Neuronal stem cell (in vitro differentiated cells): Measurements from ENCODE around the gene COX4I1.
A peak's percentile ranks its signal among the peaks of the same experiment; 100 is the strongest.

Source experiments
- DNase-seq: peaks from one replicate; pipeline ENCODE4 v3.0.0-alpha.2; 2013; ENCODE audit warnings: low spot score
- H2AFZ ChIP-seq: one replicate; pipeline ENCODE4 v1.6.1; 2013; ENCODE audit warnings: mild to moderate bottlenecking, low read length, inconsistent platforms
- H2AK5ac ChIP-seq: 2 replicates; pipeline ENCODE4 v1.6.1; 2013; ENCODE audit warnings: low read depth, mild to moderate bottlenecking, inconsistent platforms, low read length, moderate library complexity, mixed read lengths
- H2BK120ac ChIP-seq: 2 replicates; pipeline ENCODE4 v1.6.1; 2013; ENCODE audit warnings: low read depth, mild to moderate bottlenecking, inconsistent platforms, low read length, moderate library complexity, mixed read lengths
- H2BK12ac ChIP-seq: one replicate; pipeline ENCODE4 v1.6.1; 2013; ENCODE audit warnings: low read length, inconsistent platforms
- H2BK15ac ChIP-seq: 2 replicates; pipeline ENCODE4 v1.6.1; 2013; ENCODE audit warnings: mild to moderate bottlenecking, low read length, inconsistent platforms, mixed read lengths
- H2BK5ac ChIP-seq: one replicate; pipeline ENCODE4 v1.6.1; 2013; ENCODE audit warnings: inconsistent platforms, mild to moderate bottlenecking, low read length, moderate library complexity
- H3K14ac ChIP-seq: one replicate; pipeline ENCODE4 v1.6.1; 2013; ENCODE audit warnings: low read length, inconsistent platforms
- H3K18ac ChIP-seq: 2 replicates; pipeline ENCODE4 v1.6.1; 2013; ENCODE audit warnings: low read length, inconsistent platforms
- H3K23ac ChIP-seq: 2 replicates; pipeline ENCODE4 v1.6.1; 2013; ENCODE audit warnings: low read depth, mild to moderate bottlenecking, mixed read lengths, low read length, inconsistent platforms; ENCODE audit not compliant: poor library complexity
- H3K27ac ChIP-seq: replicated peaks from 3 replicates; pipeline ENCODE4 v1.5.1; 2013; ENCODE audit warnings: low read length, inconsistent platforms
- H3K27me3 ChIP-seq, 3 experiments: 2 replicates each; pipeline ENCODE4 v1.6.1; 2013; ENCODE audit warnings: low read length in 3 of 3, mild to moderate bottlenecking in 2 of 3, inconsistent platforms in 1 of 3, low read depth in 1 of 3, mixed read lengths in 1 of 3, moderate library complexity in 1 of 3; ENCODE audit not compliant: control insufficient read depth in 3 of 3, insufficient read depth in 3 of 3
- H3K36me3 ChIP-seq, 2 donors: replicated peaks in 1 of 2; 2 replicates each; pipeline ENCODE4 v1.6.1; 2013; ENCODE audit warnings: low read length in 2 of 2; ENCODE audit not compliant: control insufficient read depth in 2 of 2, insufficient read depth in 2 of 2
- H3K4ac ChIP-seq: 2 replicates; pipeline ENCODE4 v1.6.1; 2013; ENCODE audit warnings: inconsistent platforms, mild to moderate bottlenecking, low read length, moderate library complexity
- H3K4me1 ChIP-seq, 2 donors: 1 replicate in 1 of 2; 2 replicates in 1 of 2; pipeline ENCODE4 v1.6.1; 2013; ENCODE audit warnings: low read length in 2 of 2, low read depth in 1 of 2; ENCODE audit not compliant: control insufficient read depth in 2 of 2, insufficient read depth in 1 of 2
- H3K4me2 ChIP-seq: one replicate; pipeline ENCODE4 v1.6.1; 2013; ENCODE audit warnings: mild to moderate bottlenecking, low read length, inconsistent platforms; ENCODE audit not compliant: insufficient read depth, poor library complexity, severe bottlenecking
- H3K4me3 ChIP-seq, 2 donors: 2 replicates each; pipeline ENCODE4 v1.5.1; 2013; ENCODE audit warnings: low read length in 2 of 2, mild to moderate bottlenecking in 2 of 2, inconsistent platforms in 1 of 2, moderate library complexity in 1 of 2
- H3K79me1 ChIP-seq: one replicate; pipeline ENCODE4 v1.6.1; 2013; ENCODE audit warnings: low read depth, mild to moderate bottlenecking, inconsistent platforms, low read length, moderate library complexity
- H3K9ac ChIP-seq: one replicate; pipeline ENCODE4 v1.6.1; 2013; ENCODE audit warnings: mild to moderate bottlenecking, low read depth, low read length, inconsistent platforms; ENCODE audit not compliant: poor library complexity
- H3K9me3 ChIP-seq, 2 donors: replicated peaks in 1 of 2; 2 replicates each; pipeline versions ENCODE3 to v1.6.1; 2013; ENCODE audit warnings: low read length in 2 of 2, mild to moderate bottlenecking in 2 of 2, inconsistent platforms in 1 of 2, low read depth in 1 of 2, mixed read lengths in 1 of 2, moderate library complexity in 1 of 2; ENCODE audit not compliant: control insufficient read depth in 2 of 2, insufficient read depth in 1 of 2
- H4K8ac ChIP-seq: one replicate; pipeline ENCODE4 v1.6.1; 2013; ENCODE audit warnings: low read depth, mild to moderate bottlenecking, inconsistent platforms, low read length, moderate library complexity
- H4K91ac ChIP-seq: one replicate; pipeline ENCODE4 v1.6.1; 2013; ENCODE audit warnings: low read length, low read depth, mild to moderate bottlenecking, inconsistent platforms; ENCODE audit not compliant: poor library complexity
- WGBS, 2 donors: extraction: QIAGEN DNeasy Blood & Tissue Kit; methylation state at CpG; one replicate each; pipeline ENCODE4 v1.1.7; 2013; ENCODE audit warnings: missing lambda C conversion rate in 2 of 2, mixed read lengths in 1 of 2; ENCODE audit not compliant: insufficient read length in 2 of 2, insufficient replicate concordance in 1 of 2; ENCODE audit errors: extremely low coverage in 2 of 2; 5-methylcytosine and 5-hydroxymethylcytosine counted together

COX4I1 gene

GRCh38 chr16:85810742-85811115 is 11.2 kb downstream of the COX4I1 start:
- no CpG with 5 or more reads among the region's 7 CpGs for WGBS, 2 donors
- Histone ChIP-seq H3K27me3 (peaks cover 0 to 38% (median 3%) of the 10 kb centered on the region in 3 experiments), H2BK5ac (no peak overlapping the region), H4K8ac (no peak overlapping the region), H3K4ac (no peak overlapping the region), H3K23ac (no peak overlapping the region), H3K18ac (no peak overlapping the region), H2BK12ac (no peak overlapping the region), H3K9ac (no peak overlapping the region), H3K14ac (no peak overlapping the region), H3K4me2 (no peak overlapping the region), H2AFZ (no peak overlapping the region), H3K4me1 (no peaks in the 10 kb centered on the region), H3K79me1 (no peaks in the 10 kb centered on the region), H2AK5ac (no peak overlapping the region), H4K91ac (no peak overlapping the region), H2BK120ac (no peak overlapping the region), H2BK15ac (no peak overlapping the region), H3K36me3 (peaks cover 8 to 16% of the 10 kb centered on the region in 2 donors), H3K9me3 (peaks cover 0 to 3% of the 10 kb centered on the region in 2 donors), H3K4me3 (no peak overlapping the region), H3K27ac (no peak overlapping the region)
- no peak for DNase-seq

- H2AK5ac ChIP-seq, result no peak overlapping the region
- H3K4me2 ChIP-seq, result no peak overlapping the region
- H4K8ac ChIP-seq, result no peak overlapping the region
- no peak overlapping the region for H2BK12ac ChIP-seq
- peak overlapping the region; percentile 61 for H2AFZ ChIP-seq
- H4K91ac ChIP-seq, result no peak overlapping the region
- no peak overlapping the region for H2BK15ac ChIP-seq
- H3K27ac ChIP-seq, result no peak overlapping the region
- H3K4ac ChIP-seq, result no peak overlapping the region
- H3K4me3 ChIP-seq, result no peak overlapping the region
- no peak overlapping the region for H3K14ac ChIP-seq
- H3K36me3 ChIP-seq, result peaks cover 0 to 2% of the 10 kb centered on the region in 2 donors
- peak overlapping the region; percentile 36 for H3K18ac ChIP-seq
- H3K23ac ChIP-seq, result no peak overlapping the region
- no peak overlapping the region for H2BK5ac ChIP-seq
- no CpG with 5 or more reads among the region's 37 CpGs for WGBS, 2 donors
- peaks cover 0 to 38% (median 3%) of the 10 kb centered on the region in 3 experiments for H3K27me3 ChIP-seq
- DNase-seq, result no peak
- no peaks in the 10 kb centered on the region for H3K9me3 ChIP-seq
- H3K9ac ChIP-seq, result no peak overlapping the region
- no peak overlapping the region for H2BK120ac ChIP-seq
- no peaks in the 10 kb centered on the region for H3K79me1 ChIP-seq
- H3K4me1 ChIP-seq, result no peaks in the 10 kb centered on the region
Measured at GRCh38 chr16:85812031-85812807, 12.7 kb downstream of the COX4I1 start.

- Histone ChIP-seq H2AK5ac (no peak overlapping the region), H3K14ac (no peak overlapping the region), H3K4me1 (no peaks in the 10 kb centered on the region), H3K27me3 (peaks cover 0 to 38% (median 3%) of the 10 kb centered on the region in 3 experiments), H3K4me2 (no peak overlapping the region), H2AFZ (no peak overlapping the region), H4K8ac (peak overlapping the region; percentile 74), H3K4ac (no peak overlapping the region), H3K9me3 (no peaks in the 10 kb centered on the region), H2BK15ac (no peak overlapping the region), H2BK120ac (no peak overlapping the region), H3K27ac (no peak overlapping the region), H4K91ac (no peak overlapping the region), H2BK12ac (no peak overlapping the region), H3K4me3 (no peak overlapping the region), H3K79me1 (no peaks in the 10 kb centered on the region), H3K36me3 (no peaks in the 10 kb centered on the region), H3K18ac (peak overlapping the region; percentile 39), H2BK5ac (no peak overlapping the region), H3K9ac (no peak overlapping the region), H3K23ac (no peak overlapping the region)
- WGBS, 2 donors, result no CpG with 5 or more reads among the region's 20 CpGs
- no peak for DNase-seq
Measured at GRCh38 chr16:85812811-85813700, 13.6 kb downstream of the COX4I1 start.

- Histone ChIP-seq H3K18ac (no peak overlapping the region), H3K9me3 (no peaks in the 10 kb centered on the region), H2AK5ac (peak overlapping the region; percentile 63), H3K27me3 (peaks cover 0 to 51% (median 15%) of the 10 kb centered on the region in 3 experiments), H3K9ac (no peak overlapping the region), H3K4ac (no peak overlapping the region), H4K91ac (no peak overlapping the region), H3K14ac (no peak overlapping the region), H2BK12ac (no peak overlapping the region), H2BK120ac (no peak overlapping the region), H3K23ac (no peak overlapping the region), H3K79me1 (no peaks in the 10 kb centered on the region), H2BK15ac (no peak overlapping the region), H3K4me1 (no peaks in the 10 kb centered on the region), H2AFZ (no peak overlapping the region), H4K8ac (no peak overlapping the region), H3K27ac (no peak overlapping the region), H3K4me2 (no peak overlapping the region), H3K36me3 (no peaks in the 10 kb centered on the region), H3K4me3 (no peak overlapping the region), H2BK5ac (no peak overlapping the region)
- DNase-seq, result no peak
- WGBS, 2 donors, result no CpG with 5 or more reads among the region's 14 CpGs
Measured at GRCh38 chr16:85816159-85816558, 16.7 kb downstream of the COX4I1 start.
